Suprapubic skin (tissue), 3 donors: Measurements from ENCODE around the gene LDLRAD4.

Source experiments
- EP300 ChIP-seq: sonication (generic); formaldehyde crosslinking; IDR thresholded peaks from one replicate; pipeline ENCODE4 v1.6.1; 2017; ENCODE audit warnings: antibody characterized with exemption
- POLR2A ChIP-seq, 2 donors: fragments of 450-650 bp; IDR thresholded peaks; one replicate each; pipeline ENCODE4 v1.6.1; 2017; ENCODE audit warnings: antibody characterized with exemption in 2 of 2, mild to moderate bottlenecking in 2 of 2, moderate library complexity in 2 of 2
- TF ChIP-seq, protein P1 (sequence below), 2 donors: fragments of 200-600 bp in 1 of 2; fragments of 450-650 bp in 1 of 2; sonication (generic) in 1 of 2; IDR thresholded peaks; one replicate each; pipeline ENCODE4 v1.5.1; 2016 to 2019; ENCODE audit warnings: antibody characterized with exemption in 2 of 2, mild to moderate bottlenecking in 1 of 2, moderate library complexity in 1 of 2

DNA sequence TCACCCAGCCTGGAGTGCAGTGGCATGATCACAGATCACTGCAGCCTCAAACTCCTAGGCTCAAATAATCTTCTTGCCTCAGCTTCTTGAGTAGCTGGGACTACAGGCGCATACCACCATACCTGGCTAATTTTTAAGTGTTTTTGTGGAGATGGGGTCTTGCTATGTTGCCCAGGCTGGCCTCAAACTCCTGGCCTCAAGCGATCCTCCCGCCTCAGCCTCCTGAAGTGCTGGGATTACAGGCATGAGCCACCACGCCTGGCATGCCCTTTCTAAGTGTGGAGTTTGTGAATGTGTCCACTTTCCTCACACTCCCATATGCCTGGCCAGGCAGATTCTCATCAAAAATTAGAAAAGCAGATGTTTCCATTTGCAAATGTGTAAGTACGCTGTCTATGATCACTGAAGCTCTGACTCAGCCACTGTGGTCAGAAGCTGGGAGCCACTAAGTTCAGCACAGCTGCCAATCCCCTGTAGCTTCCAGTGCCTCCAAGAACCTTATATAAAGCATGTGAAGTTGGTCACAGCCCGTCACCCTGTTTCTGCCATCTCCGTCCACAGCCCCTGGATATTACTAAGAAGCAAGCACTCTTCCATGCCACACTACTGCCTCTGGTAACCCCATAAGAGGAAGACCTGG is 352.4 kb downstream of the LDLRAD4 start:
- TF ChIP-seq, protein P1, sequence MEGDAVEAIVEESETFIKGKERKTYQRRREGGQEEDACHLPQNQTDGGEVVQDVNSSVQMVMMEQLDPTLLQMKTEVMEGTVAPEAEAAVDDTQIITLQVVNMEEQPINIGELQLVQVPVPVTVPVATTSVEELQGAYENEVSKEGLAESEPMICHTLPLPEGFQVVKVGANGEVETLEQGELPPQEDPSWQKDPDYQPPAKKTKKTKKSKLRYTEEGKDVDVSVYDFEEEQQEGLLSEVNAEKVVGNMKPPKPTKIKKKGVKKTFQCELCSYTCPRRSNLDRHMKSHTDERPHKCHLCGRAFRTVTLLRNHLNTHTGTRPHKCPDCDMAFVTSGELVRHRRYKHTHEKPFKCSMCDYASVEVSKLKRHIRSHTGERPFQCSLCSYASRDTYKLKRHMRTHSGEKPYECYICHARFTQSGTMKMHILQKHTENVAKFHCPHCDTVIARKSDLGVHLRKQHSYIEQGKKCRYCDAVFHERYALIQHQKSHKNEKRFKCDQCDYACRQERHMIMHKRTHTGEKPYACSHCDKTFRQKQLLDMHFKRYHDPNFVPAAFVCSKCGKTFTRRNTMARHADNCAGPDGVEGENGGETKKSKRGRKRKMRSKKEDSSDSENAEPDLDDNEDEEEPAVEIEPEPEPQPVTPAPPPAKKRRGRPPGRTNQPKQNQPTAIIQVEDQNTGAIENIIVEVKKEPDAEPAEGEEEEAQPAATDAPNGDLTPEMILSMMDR (IDR thresholded peaks at IDR 0.05): no peak
- no peak for TF ChIP-seq POLR2A (IDR thresholded peaks at IDR 0.05)
- no peak for TF ChIP-seq EP300
